ENCODE data around the gene ELFN2.

DNA sequence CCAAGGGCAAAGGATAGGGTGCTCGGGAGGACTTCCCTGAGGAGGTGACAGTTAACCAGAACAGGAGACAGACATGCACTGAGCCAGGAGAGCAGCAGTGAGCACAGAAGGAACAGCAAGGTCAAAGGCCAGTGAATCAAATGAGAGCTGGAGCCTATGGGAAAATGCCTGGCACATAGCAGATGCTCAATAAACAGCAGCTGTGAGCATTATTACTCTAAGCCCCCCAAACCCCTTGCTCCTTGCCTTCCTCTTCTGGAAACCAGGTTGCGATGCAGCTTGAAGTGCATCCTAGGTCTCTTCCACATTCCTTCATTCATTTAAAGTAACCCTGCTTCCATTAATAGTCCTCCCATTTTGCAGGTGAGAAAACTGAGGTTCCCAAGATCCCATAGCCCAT lies 13.0 kb downstream of the ELFN2 start:
- no peak for TF ChIP-seq FOXK2 (IDR thresholded peaks at IDR 0.05)
- TF ChIP-seq ZNF33B (CRISPR knock-in tag; IDR thresholded peaks at IDR 0.05), result no peak
- no peak for TF ChIP-seq TCF12 (IDR thresholded peaks at IDR 0.05)
- no peak for TF ChIP-seq TCF12 (CRISPR knock-in tag; IDR thresholded peaks at IDR 0.05)
- TF ChIP-seq MAFF (IDR thresholded peaks at IDR 0.05; ENCODE audit: low read depth, low read length), result no peak
- TF ChIP-seq, protein P1, sequence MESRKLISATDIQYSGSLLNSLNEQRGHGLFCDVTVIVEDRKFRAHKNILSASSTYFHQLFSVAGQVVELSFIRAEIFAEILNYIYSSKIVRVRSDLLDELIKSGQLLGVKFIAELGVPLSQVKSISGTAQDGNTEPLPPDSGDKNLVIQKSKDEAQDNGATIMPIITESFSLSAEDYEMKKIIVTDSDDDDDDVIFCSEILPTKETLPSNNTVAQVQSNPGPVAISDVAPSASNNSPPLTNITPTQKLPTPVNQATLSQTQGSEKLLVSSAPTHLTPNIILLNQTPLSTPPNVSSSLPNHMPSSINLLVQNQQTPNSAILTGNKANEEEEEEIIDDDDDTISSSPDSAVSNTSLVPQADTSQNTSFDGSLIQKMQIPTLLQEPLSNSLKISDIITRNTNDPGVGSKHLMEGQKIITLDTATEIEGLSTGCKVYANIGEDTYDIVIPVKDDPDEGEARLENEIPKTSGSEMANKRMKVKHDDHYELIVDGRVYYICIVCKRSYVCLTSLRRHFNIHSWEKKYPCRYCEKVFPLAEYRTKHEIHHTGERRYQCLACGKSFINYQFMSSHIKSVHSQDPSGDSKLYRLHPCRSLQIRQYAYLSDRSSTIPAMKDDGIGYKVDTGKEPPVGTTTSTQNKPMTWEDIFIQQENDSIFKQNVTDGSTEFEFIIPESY (CRISPR knock-in tag; IDR thresholded peaks at IDR 0.05), result no peak

Data from HepG2 (cell line).